ENCODE results near the gene C9orf152. TPM values are rescaled to one million over a fixed set of nuclear protein-coding genes. Genes with fewer than 3 reads are reported as not detected.

The C9orf152 gene
- total and polyA plus RNA-seq, 2 of the 13 experiments (the other 11 are each of a cell fraction or from before 2014, with no cell fraction given) = 0.24 to 0.48 TPM

DNA sequence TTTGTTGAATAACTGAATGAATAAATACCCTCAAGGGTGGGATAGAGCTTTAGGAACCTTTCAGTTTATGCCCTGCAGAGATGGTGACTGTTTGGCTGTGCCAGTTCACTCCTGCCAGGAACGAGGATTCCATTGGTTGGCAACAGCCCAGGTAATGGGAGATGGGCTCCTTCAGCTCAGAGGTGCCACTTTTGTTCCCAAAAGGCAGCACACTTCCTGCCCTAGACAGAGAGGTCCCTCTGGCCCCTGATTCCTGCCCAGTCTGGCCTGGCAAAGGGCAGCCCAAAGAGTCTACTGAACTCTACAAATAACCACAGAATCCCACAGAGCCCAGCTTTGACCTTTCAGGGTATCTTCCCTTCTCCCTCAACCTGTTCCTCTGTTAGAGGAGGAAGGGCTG, 1.6 kb downstream of the C9orf152 start:
- H3K36me3 ChIP-seq (replicated peaks in 1 of 2; ENCODE audit: control insufficient read depth in 1 of 2, insufficient read depth in 2 of 2, low read length in 2 of 2) = no peaks in the 10 kb centered on the region
- POLR2A ChIA-PET = interaction anchor here (0.8 to 1.2 kb wide), 2 partner anchors 10 to 15 kb away, joined by 3 read pairs; no protein-coding TSS in a partner anchor
- H3K27ac ChIP-seq (ENCODE audit: extremely low read length, insufficient read depth, low read length) = no peak overlapping the region
- no peaks in the 10 kb centered on the region for H3K27me3 ChIP-seq (ENCODE audit: control insufficient read depth in 1 of 2, insufficient read depth in 2 of 2, low read length in 2 of 2)
- no TSS peak for BruUV-seq (replicated peaks)
- H3K9ac ChIP-seq (ENCODE audit: insufficient read depth, low read depth, low read length) = no peak overlapping the region
- no peak overlapping the region for H3K4me3 ChIP-seq (replicated peaks in 1 of 3; ENCODE audit: insufficient read depth in 1 of 3, low read depth in 2 of 3, low read length in 3 of 3)
- WGBS (ENCODE audit: low lambda C conversion rate) = 60% methylated on average over 1 of the region's 1 CpG
- DNase-seq (ENCODE audit: low spot score) (no peak), ATAC-seq (peak; percentile 42), FAIRE-seq (no peak)
- H3K79me2 ChIP-seq (ENCODE audit: insufficient read depth, low read length) = no peaks in the 10 kb centered on the region
- in situ Hi-C loops (cut with HindIII; ENCODE audit: extremely low pct_ligation_motif_present, low pct_unique_long_range_greater_than_20kb) (no loop called here), intact Hi-C loops (cut with micrococcal nuclease; ENCODE audit: unreplicated experiment) (no loop called here)
- H3K4me2 ChIP-seq (ENCODE audit: low read depth, low read length) = 0 out of 2 replicates have a peak overlapping the region, but pooled peaks have one; percentile 6
- no peaks in the 10 kb centered on the region for H4K20me1 ChIP-seq (ENCODE audit: insufficient read depth, low read length)
- no peak overlapping the region for H2AFZ ChIP-seq (ENCODE audit: low read length)
- H3K9me3 ChIP-seq (ENCODE audit: low read length) = no peaks in the 10 kb centered on the region
- H3K4me1 ChIP-seq (ENCODE audit: insufficient read depth, low read length) = peaks cover 44% of the 10 kb centered on the region
- CTCF ChIA-PET (ENCODE audit: low intra/inter-chr PET ratio, low total read pairs) = no interaction called here
- TF ChIP-seq NFKBIZ (CRISPR knock-in tag; IDR thresholded peaks at IDR 0.05) = no peak
- TF ChIP-seq, protein P1, sequence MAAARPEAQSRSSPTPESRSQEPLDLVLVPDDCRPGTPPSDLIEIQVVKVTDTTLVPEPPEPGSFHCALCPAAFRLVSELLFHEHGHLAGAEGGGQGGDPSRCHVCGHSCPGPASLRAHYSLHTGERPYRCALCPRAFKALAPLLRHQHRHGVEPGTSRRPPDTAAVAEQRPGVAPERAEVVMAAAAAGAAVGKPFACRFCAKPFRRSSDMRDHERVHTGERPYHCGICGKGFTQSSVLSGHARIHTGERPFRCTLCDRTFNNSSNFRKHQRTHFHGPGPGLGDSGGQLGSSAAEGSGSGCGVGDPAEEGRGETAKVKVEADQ (CRISPR knock-in tag; IDR thresholded peaks at IDR 0.05; ENCODE audit: borderline replicate concordance) = no peak
- TF ChIP-seq ZNF616 (CRISPR knock-in tag; IDR thresholded peaks at IDR 0.05; ENCODE audit: low read depth) = no peak
- TF ChIP-seq ZNF543 (CRISPR knock-in tag; IDR thresholded peaks at IDR 0.05) = no peak
- no peak for TF ChIP-seq FOXP1 (IDR thresholded peaks at IDR 0.05)
- TF ChIP-seq FOXP1 (CRISPR knock-in tag; IDR thresholded peaks at IDR 0.05) = no peak
- TF ChIP-seq ZNF331 (CRISPR knock-in tag; IDR thresholded peaks at IDR 0.05) = no peak
- TF ChIP-seq, protein P2, sequence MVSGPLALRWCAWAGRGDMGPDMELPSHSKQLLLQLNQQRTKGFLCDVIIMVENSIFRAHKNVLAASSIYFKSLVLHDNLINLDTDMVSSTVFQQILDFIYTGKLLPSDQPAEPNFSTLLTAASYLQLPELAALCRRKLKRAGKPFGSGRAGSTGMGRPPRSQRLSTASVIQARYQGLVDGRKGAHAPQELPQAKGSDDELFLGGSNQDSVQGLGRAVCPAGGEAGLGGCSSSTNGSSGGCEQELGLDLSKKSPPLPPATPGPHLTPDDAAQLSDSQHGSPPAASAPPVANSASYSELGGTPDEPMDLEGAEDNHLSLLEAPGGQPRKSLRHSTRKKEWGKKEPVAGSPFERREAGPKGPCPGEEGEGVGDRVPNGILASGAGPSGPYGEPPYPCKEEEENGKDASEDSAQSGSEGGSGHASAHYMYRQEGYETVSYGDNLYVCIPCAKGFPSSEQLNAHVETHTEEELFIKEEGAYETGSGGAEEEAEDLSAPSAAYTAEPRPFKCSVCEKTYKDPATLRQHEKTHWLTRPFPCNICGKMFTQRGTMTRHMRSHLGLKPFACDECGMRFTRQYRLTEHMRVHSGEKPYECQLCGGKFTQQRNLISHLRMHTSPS (CRISPR knock-in tag; IDR thresholded peaks at IDR 0.05; ENCODE audit: low read depth) = no peak
- no peak for TF ChIP-seq ARNTL (CRISPR knock-in tag; IDR thresholded peaks at IDR 0.05)
- TF ChIP-seq ZNF644 (CRISPR knock-in tag; IDR thresholded peaks at IDR 0.05; ENCODE audit: low read depth) = no peak
- no peak for TF ChIP-seq POLR2A (IDR thresholded peaks at IDR 0.05; ENCODE audit: insufficient read depth in 1 of 2, low read depth in 2 of 2, low read length in 2 of 2)
- TF ChIP-seq ZNF747 (CRISPR knock-in tag; IDR thresholded peaks at IDR 0.05; ENCODE audit: borderline replicate concordance) = no peak
- TF ChIP-seq KDM4B (CRISPR knock-in tag; IDR thresholded peaks at IDR 0.05) = no peak
- no peak for TF ChIP-seq ZNF432 (CRISPR knock-in tag; IDR thresholded peaks at IDR 0.05; ENCODE audit: borderline replicate concordance)
- TF ChIP-seq, protein P3, sequence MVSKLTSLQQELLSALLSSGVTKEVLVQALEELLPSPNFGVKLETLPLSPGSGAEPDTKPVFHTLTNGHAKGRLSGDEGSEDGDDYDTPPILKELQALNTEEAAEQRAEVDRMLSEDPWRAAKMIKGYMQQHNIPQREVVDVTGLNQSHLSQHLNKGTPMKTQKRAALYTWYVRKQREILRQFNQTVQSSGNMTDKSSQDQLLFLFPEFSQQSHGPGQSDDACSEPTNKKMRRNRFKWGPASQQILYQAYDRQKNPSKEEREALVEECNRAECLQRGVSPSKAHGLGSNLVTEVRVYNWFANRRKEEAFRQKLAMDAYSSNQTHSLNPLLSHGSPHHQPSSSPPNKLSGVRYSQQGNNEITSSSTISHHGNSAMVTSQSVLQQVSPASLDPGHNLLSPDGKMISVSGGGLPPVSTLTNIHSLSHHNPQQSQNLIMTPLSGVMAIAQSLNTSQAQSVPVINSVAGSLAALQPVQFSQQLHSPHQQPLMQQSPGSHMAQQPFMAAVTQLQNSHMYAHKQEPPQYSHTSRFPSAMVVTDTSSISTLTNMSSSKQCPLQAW (CRISPR knock-in tag; IDR thresholded peaks at IDR 0.05) = no peak
- TF ChIP-seq ZNF577 (CRISPR knock-in tag; IDR thresholded peaks at IDR 0.05; ENCODE audit: borderline replicate concordance, low read depth) = no peak
- no peak for TF ChIP-seq MIER3 (CRISPR knock-in tag; IDR thresholded peaks at IDR 0.05; ENCODE audit: borderline replicate concordance)
- TF ChIP-seq, protein P4, sequence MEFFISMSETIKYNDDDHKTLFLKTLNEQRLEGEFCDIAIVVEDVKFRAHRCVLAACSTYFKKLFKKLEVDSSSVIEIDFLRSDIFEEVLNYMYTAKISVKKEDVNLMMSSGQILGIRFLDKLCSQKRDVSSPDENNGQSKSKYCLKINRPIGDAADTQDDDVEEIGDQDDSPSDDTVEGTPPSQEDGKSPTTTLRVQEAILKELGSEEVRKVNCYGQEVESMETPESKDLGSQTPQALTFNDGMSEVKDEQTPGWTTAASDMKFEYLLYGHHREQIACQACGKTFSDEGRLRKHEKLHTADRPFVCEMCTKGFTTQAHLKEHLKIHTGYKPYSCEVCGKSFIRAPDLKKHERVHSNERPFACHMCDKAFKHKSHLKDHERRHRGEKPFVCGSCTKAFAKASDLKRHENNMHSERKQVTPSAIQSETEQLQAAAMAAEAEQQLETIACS (CRISPR knock-in tag; IDR thresholded peaks at IDR 0.05) = no peak
- TF ChIP-seq ZNF788 (CRISPR knock-in tag; IDR thresholded peaks at IDR 0.05; ENCODE audit: borderline replicate concordance) = no peak
- TF ChIP-seq, protein P5, sequence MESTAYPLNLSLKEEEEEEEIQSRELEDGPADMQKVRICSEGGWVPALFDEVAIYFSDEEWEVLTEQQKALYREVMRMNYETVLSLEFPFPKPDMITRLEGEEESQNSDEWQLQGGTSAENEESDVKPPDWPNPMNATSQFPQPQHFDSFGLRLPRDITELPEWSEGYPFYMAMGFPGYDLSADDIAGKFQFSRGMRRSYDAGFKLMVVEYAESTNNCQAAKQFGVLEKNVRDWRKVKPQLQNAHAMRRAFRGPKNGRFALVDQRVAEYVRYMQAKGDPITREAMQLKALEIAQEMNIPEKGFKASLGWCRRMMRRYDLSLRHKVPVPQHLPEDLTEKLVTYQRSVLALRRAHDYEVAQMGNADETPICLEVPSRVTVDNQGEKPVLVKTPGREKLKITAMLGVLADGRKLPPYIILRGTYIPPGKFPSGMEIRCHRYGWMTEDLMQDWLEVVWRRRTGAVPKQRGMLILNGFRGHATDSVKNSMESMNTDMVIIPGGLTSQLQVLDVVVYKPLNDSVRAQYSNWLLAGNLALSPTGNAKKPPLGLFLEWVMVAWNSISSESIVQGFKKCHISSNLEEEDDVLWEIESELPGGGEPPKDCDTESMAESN (CRISPR knock-in tag; conservative IDR thresholded peaks at IDR 0.05) = no peak

All from HepG2 (cell line).